SHP77 treated with DMSO at 0.1 percent for 48 hours (cell line): ENCODE results near the gene CYTH3.

Experiments used
- DNase-seq: peaks from one replicate; lab custom pipeline; 2025; lab: John Stamatoyannopoulos, UW

CYTH3 gene

GRCh38 chr7:6279937-6280336, 7.5 kb upstream of the CYTH3 start:
- DNase-seq = no peak

- no peak for DNase-seq
These were observed 6.9 kb upstream of the CYTH3 start for GRCh38 chr7:6279341-6279740.

GRCh38 chr7:6278749-6279310, 6.4 kb upstream of the CYTH3 start:
- no peak for DNase-seq

GRCh38 chr7:6277476-6277875, 5.1 kb upstream of the CYTH3 start:
- DNase-seq = no peak

GRCh38 chr7:6276911-6277408, 4.5 kb upstream of the CYTH3 start:
- DNase-seq = no peak

GRCh38 chr7:6274743-6275142, 2.3 kb upstream of the CYTH3 start:
- DNase-seq = no peak

- no peak for DNase-seq
These were observed 1.6 kb upstream of the CYTH3 start for GRCh38 chr7:6273917-6274630.

GRCh38 chr7:6273380-6273837, 985 bp upstream of the CYTH3 start:
- peak; percentile 88 for DNase-seq

GRCh38 chr7:6271694-6272440, 557 bp downstream of the CYTH3 start:
- no peak for DNase-seq

- no peak for DNase-seq
These were observed 1.3 kb downstream of the CYTH3 start for GRCh38 chr7:6271060-6271658.

GRCh38 chr7:6269527-6269926, 2.9 kb downstream of the CYTH3 start:
- DNase-seq = no peak

- no peak for DNase-seq
These were observed 3.5 kb downstream of the CYTH3 start for GRCh38 chr7:6268907-6269306.

- DNase-seq = no peak
These were observed 4.2 kb downstream of the CYTH3 start for GRCh38 chr7:6268023-6268900.

- DNase-seq = no peak
These were observed 5.7 kb downstream of the CYTH3 start for GRCh38 chr7:6266699-6267098.

- no peak for DNase-seq
These were observed 10.2 kb downstream of the CYTH3 start for GRCh38 chr7:6262221-6262620.

- no peak for DNase-seq
These were observed 10.7 kb downstream of the CYTH3 start for GRCh38 chr7:6261699-6262098.

GRCh38 chr7:6260291-6261187, 11.9 kb downstream of the CYTH3 start:
- DNase-seq = no peak

GRCh38 chr7:6259257-6259656, 13.2 kb downstream of the CYTH3 start:
- no peak for DNase-seq

GRCh38 chr7:6258440-6259182, 13.8 kb downstream of the CYTH3 start:
- no peak for DNase-seq

- no peak for DNase-seq
These were observed 14.7 kb downstream of the CYTH3 start for GRCh38 chr7:6257675-6258074.
